Psoas muscle (tissue), 8 donors: ENCODE results near the gene RBM23. TPM values are rescaled to one million over a fixed set of nuclear protein-coding genes. Genes with fewer than 3 reads are reported as not detected.

ENCODE experiments used
- ATAC-seq, 4 donors: fragments of 200-7000 bp; cut with Tn5 transposase; one replicate each; pipeline ENCODE4 v1.9.1; 2020; ENCODE audit warnings: moderate library complexity in 3 of 4, mild to moderate bottlenecking in 2 of 4
- DNase-seq, 2 donors: peaks; one replicate each; pipeline ENCODE4 v3.0.0-alpha.2; 2020
- H3K27ac ChIP-seq: fragments of 200-600 bp; one replicate; pipeline ENCODE4 v1.8.0; 2022
- H3K27me3 ChIP-seq, 3 donors: fragments of 200-600 bp in 1 of 3; one replicate each; pipeline versions ENCODE4 v1.6.1 to v1.8.0; 2013 to 2022; ENCODE audit warnings: low read length in 2 of 3, mild to moderate bottlenecking in 2 of 3, moderate library complexity in 1 of 3; ENCODE audit not compliant: insufficient read depth in 3 of 3
- H3K36me3 ChIP-seq, 2 donors: fragments of 200-600 bp in 1 of 2; one replicate each; pipeline versions ENCODE4 v1.6.1 to v1.8.0; 2013 to 2022; ENCODE audit warnings: low read depth in 1 of 2, mild to moderate bottlenecking in 1 of 2, moderate library complexity in 1 of 2; ENCODE audit not compliant: insufficient read depth in 1 of 2
- H3K4me1 ChIP-seq: fragments of 200-600 bp; one replicate; pipeline ENCODE4 v1.8.0; 2022
- H3K4me3 ChIP-seq: fragments of 200-600 bp; one replicate; pipeline ENCODE4 v1.8.0; 2022; ENCODE audit warnings: mild to moderate bottlenecking
- H3K9me3 ChIP-seq: fragments of 200-600 bp; one replicate; pipeline ENCODE4 v1.8.0; 2022
- CTCF ChIP-seq: fragments of 200-600 bp; IDR thresholded peaks from one replicate; pipeline ENCODE4 v1.8.0; 2022; ENCODE audit warnings: antibody characterized with exemption
- WGBS, 3 donors: extraction: QIAGEN DNeasy Blood & Tissue Kit; methylation state at CpG; one replicate each; pipeline versions ENCODE4 v1.1.6 to v1.1.7; 2013; 5-methylcytosine and 5-hydroxymethylcytosine counted together
- intact Hi-C, 2 donors: fragments of 100-400 bp; cut with DNase I; formaldehyde crosslinking; loops; one replicate each; pipeline versions ENCODE4 v1.11.0 to v1.14.2; 2022
- polyA plus RNA-seq, 3 donors: library from polyadenylated mRNA; stranded (reverse); fragments of 200-250 nt; gene quantifications; one replicate each; pipeline ENCODE4 v1.2.3, GENCODE V29; 2013
- total RNA-seq, 4 donors: library from RNA; stranded (reverse); fragmentation: NEBNext Ultra II Directional in 2 of 4; extraction: Animal tissue kit (Norgen Biotek cat#: 25700) in 2 of 4; gene quantifications; one replicate each; pipeline versions ENCODE4 v1.2.1 to v1.2.4, GENCODE V29; 2021 to 2023
- donor health status: healthy with polysubstance abuse.
- donor health status: DM: no; HTN: no; CAD: no; lungs with moderate emphysema.
- donor health status: Bipolar disorder and iron deficiency.
- donor health status: healthy.
- donor health status: DM: yes; HTN: yes; CAD: no.
- donor health status: DM: no; HTN: no; CAD: no.
- donor health status: DM: no; HTN: no; CAD: no.
- donor health status: DM: yes; HTN: yes; CAD: no.

Gene RBM23
- total and polyA plus RNA-seq, 7 donors: 18.4 to 42.1 (median 26.7) TPM

GRCh38 chr14:22935156-22935555 is 16.2 kb upstream of the RBM23 start:
- intact Hi-C loops: loop anchor here in 1 of 2 donors (10.0 kb wide), 1 partner anchor 50 kb away; the partner anchor contains the start of gene AJUBA
- ATAC-seq (no peak), DNase-seq (no peak)
- Histone ChIP-seq H3K4me1 (no peaks in the 10 kb centered on the region), H3K4me3 (no peak overlapping the region), H3K36me3 (no peaks in the 10 kb centered on the region), H3K27me3 (no peaks in the 10 kb centered on the region), H3K9me3 (no peaks in the 10 kb centered on the region), H3K27ac (no peak overlapping the region)
- no peak for TF ChIP-seq CTCF
- WGBS, 3 donors: 89 to 93% (median 90%) methylated on average over 1 of the region's 1 CpG

GRCh38 chr14:22932146-22932545 is 13.2 kb upstream of the RBM23 start:
- DNase-seq (no peak), ATAC-seq (no peak)
- Histone ChIP-seq H3K4me1 (peaks cover 15% of the 10 kb centered on the region), H3K4me3 (no peak overlapping the region), H3K9me3 (no peaks in the 10 kb centered on the region), H3K36me3 (peaks cover 0 to 8% of the 10 kb centered on the region in 2 donors), H3K27me3 (no peaks in the 10 kb centered on the region), H3K27ac (no peak overlapping the region)
- intact Hi-C loops: loop anchor here (2.0 to 10.0 kb wide), 2 partner anchors 23 to 53 kb away; partner anchors contain the start of gene AJUBA (in 1 of the 2)
- WGBS, 3 donors: 80 to 95% (median 83%) methylated on average over 2 to 3 of the region's 3 CpGs
- no peak for TF ChIP-seq CTCF

DNA sequence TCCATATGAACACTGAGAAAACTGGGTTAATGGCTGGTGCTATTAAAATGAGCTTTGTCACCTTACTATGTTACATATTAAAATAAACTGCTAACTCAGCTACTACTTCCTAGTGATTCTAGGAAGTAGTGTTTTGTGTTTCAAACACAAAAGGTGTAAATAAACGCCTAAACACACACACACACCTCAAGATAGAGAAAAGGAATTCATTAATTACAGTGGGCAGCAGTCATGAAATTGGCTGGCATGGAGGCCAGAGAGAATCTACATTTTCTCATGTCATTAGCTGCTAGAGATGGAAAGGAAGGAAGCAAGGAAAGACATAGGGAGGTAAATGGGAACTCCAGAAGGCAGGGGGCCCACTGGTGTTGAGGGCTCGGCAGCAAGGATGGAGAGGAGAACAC is 11.0 kb upstream of the RBM23 start:
- DNase-seq: no peak
- Histone ChIP-seq H3K9me3 (no peaks in the 10 kb centered on the region), H3K36me3 (peaks cover 0 to 30% of the 10 kb centered on the region in 2 donors), H3K4me1 (peaks cover 16% of the 10 kb centered on the region), H3K4me3 (peak overlapping the region; percentile 90), H3K27me3 (no peaks in the 10 kb centered on the region), H3K27ac (peak overlapping the region; percentile 88)
- intact Hi-C loops: loop anchor here in 1 of 2 donors (10.0 kb wide), 1 partner anchor 55 kb away; the partner anchor contains the start of gene AJUBA
- WGBS, 3 donors: 0 to 3% (median 2%) methylated on average over 2 of the region's 2 CpGs
- no peak for TF ChIP-seq CTCF
- peak in 3 of 4 donors; percentile 27 to 64 (median 41) for ATAC-seq

DNA sequence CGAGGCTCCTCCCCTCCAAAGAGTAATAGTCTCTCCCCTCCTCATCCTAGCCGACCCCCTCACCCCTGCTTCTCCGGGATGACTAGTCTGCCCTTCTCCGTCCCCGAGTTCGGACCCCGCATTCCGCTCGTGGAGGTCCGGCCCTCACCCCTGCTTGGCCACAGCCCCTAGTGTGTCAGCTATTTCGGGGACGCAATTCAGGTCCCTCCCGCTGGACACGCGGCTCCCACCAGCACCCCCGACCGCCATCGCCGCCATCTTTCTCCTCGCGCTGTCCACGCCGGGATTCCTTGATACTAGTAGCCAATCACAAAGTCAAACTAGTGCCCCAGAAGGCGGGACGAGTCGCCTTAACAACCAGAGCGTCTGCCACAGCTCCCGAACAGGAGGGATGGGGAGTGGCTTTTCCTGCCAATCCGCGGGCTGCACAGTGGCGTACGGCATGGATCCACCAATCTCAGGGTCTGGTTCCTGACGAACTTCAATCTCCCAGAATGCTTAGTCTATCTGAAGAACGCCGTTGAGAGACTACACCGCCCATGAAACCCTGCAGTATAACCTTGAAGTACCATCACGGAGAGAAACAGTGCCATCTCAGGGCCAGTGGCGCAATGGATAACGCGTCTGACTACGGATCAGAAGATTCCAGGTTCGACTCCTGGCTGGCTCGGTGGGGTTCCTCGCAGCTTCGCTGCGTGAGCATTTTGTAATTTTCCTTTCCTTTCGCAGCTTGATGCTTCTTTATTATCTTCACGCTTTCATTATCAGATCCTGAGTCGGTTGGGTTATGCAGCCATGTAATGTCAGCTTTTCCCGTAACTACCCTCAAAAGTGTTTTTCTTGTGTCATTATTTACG is 10.4 kb upstream of the RBM23 start, which contains the start of gene PRMT5:
Gene PRMT5, minus strand, starts transcription at position 273 of the 857 bp plus-strand sequence. Its CDS starts 15 bp downstream, at position 258.
- DNase-seq (peak; percentile 99 to 100), ATAC-seq (peak; percentile 93 to 98 (median 96))
- peak within 1 kb of the TSS; percentile 90 for H3K4me3 ChIP-seq
- H3K27me3 ChIP-seq: no peaks in the 10 kb centered on the region
- intact Hi-C loops: no loop called here
- no peak for TF ChIP-seq CTCF
- H3K36me3 ChIP-seq: peaks cover 0 to 36% of the 10 kb centered on the region in 2 donors
- H3K27ac ChIP-seq: peak within 1 kb of the TSS; percentile 90
- peaks cover 16% of the 10 kb centered on the region for H3K4me1 ChIP-seq
- no peaks in the 10 kb centered on the region for H3K9me3 ChIP-seq
- WGBS, 3 donors: 0% methylated on average over 51 of the region's 51 CpGs
